CD4-positive, alpha-beta T cell treated with Interleukin-4 for 4 hours (primary cell): ENCODE results near the gene CABP1.
"Not testable (repeated sequence)": the region's sequence is repeated elsewhere in the genome, so short reads cannot be mapped to it uniquely, and the experiment has no call there.

Experiments
- DNase-seq: peaks from one replicate; pipeline ENCODE4 v3.0.0-alpha.2; 2020

The CABP1 gene

GRCh38 chr12:120639771-120640721 lies at the start of gene CABP1:
CABP1 (plus strand) TSS chr12:120640626; CDS start chr12:120640686, 60 bp downstream.
- peak; percentile 46 for DNase-seq

- no peak for DNase-seq
Measured at GRCh38 chr12:120590741-120591407, 49.6 kb upstream of the CABP1 start.

DNA sequence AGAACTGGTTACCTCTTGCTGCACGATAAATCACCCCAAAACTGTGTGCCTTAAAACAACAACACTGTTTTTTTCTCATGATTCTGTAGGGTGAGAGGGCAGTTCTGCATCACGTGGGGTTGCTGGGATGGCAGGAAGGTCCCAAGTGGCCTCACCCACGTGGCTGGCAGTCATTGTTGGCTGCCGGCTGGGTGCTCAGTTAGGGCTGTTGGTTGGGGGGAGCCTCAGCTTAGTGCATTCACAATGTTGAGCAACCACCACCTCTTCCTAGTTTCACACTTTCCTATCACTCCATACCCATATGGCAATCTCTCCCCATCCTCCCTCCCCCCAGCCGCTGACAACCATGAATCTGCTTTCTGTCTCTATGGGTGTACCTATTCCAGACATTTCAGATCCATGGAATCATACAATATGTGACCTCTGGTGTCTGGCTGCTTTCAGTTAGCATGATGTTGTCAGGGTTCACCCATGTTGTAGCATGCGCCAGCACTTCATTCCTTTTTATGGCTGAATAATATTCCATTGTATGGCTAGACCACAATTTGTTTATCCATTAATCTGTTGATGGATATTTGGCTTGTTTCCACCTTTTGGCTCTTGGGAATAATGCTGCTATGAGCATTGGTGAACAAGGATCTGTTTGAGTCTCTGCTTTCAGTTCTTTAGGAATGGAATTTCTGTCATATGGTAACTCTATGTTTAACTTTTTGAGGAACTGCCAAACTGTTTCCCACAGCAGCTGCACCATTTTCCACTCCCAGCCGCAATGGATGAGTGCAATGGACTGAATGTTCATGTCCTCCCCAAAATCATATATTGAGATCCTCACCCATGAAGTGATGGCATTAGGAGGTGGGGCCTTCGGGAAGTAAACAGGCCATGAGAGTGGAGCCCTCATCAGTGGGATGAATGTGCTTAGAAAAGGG lies 48.0 kb upstream of the CABP1 start:
- no peak for DNase-seq

DNA sequence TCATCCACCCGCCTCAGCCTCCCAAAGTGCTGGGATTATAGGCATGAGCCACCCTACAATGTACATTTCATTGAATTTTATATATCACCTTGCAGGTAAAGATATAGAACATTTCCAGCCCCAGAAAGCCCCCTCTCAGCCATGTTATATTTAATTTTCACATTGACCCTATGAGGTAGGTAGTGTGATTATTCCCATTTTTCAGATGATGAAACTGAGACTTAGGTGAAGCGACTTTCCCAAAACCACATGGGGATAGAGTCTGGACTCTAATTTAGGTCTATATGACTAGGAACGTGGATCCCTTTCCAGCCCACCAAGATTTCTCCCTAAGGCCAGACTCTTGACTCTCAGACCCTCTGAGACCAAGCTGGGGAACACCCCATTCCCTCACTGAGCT lies 43.5 kb upstream of the CABP1 start:
- DNase-seq: no peak

DNA sequence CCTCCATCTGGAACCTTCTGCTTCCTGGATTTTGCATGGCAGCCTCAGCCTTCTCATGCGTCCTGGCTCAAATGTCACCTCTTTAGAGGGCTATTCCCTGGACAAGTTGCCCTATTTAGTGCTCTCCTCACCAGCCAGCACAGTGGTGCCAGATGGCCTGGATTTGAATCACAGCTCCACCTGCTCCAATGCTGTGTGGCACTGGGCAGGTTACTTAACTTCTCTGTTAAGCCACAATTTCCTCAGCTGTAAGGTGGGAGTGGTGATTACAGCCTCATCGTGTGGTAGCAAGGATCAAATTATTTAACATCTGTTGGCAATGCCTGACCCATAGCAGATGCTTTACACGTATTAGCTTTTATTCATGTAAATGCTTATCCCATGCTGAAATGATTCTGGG lies 42.6 kb upstream of the CABP1 start:
- no peak for DNase-seq

DNA sequence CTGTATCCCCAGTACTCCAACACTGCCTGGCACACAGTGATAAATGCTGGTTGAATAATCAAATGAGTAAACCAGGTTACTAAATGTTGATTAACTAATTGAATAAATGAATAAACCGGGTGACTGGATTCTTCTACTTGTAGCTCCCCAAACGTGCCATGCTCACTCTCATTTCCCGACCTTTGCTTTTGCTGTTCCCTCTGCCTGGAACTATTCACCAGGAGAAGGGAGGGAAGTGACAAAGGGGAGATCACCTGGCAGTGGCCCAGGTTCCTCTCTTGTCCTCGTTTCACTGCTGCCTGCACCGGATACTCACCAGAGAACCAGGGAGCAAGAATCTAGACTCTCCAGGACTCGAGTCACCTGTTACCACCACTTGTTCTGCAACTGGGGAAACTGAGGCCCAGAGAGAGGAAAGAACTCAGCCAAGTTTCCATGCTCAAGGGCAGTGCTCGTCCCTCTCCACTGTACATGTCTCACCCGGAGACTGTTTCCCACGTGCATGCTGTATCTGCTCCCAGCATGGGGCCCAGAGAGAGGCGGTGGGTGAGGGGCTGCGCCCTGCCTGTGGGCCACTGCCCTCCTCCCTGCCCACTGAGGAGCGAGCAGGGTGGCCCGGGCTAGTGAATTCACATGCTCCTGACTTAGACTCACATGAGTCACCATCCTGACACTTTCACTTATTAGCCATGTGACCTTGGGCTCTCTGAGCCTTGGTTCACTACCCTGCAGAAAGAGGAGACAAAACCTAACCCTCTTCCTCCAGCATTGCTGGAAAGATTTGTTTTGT lies 41.6 kb upstream of the CABP1 start:
- DNase-seq: no peak

DNA sequence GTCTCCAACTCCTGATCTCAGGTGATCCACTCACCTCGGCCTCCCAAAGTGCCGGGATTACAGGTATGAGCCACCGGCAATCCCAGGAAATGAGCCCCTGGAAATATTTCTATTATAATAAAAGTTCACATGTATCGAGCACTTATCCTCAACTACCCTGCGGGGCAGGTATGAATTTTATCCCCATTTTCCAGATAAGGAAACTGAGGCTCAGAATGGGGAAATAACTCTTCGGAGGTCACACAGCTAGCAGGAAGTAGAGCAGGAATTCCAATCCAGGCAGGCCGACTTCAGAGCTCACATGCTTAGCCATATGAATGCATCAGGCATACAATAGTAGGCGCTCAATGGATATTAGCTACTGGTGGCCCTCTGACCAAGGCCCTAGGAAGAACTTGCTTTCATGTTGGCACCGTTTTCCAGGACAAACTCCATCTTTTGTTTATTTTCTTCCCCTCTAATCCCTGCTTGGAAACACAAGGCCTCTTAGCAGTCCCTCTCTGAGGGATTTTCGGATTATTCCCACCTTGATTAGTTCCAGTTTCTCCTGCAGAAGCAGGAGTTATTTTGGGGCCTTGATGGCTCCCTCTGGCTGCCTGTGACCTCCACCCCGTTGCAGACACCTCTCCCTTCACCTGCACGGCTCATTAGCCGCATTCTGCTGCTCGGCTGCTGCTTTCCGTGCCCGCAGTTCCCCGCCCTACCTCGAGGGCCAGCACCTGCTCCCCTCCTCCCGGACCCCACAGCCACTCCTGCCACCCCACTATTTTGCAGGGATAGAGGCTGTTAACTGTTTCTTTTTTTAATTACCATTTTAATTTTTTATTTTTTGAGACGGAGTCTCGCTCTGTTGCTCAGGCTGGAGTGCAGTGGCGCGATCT lies 40.5 kb upstream of the CABP1 start:
- DNase-seq: no peak

DNA sequence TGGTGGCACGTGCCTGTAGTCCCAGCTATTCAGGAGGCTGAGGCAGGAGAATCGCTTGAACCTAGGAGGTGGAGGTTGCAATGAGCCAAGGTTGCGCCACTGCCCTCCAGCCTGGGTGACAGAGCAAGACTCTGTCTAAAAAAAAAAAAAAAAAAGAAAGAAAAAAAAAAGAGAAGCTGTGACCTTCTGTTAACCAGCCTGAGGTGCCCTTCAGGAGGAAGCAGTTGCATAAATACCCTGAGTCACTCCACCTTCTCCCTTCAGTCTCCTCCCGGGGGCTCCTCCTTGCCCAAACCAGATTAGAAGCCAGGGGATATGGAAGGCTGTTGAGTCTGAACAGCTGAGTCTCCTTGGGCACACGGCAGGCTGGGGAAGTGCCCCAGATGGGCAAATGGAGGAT lies 38.0 kb upstream of the CABP1 start:
- DNase-seq: not testable (repeated sequence)

DNA sequence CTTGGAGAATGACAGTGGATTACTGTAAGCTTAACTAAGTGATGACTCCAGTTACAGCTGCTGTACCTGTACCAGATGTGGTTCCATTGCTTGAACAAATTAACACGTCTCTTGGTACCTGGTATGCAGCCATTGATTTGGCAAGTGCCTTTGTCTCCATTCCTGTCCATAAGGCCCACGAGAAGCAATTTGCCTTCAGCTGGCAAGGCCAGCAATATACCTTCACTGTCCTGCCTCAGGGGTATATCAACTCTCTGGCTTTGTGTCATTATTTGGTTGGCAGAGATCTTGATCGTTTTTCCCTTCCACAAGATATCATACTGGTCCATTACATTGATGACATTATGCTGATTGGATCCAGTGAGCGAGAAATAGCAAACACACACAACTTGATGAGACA lies 29.9 kb upstream of the CABP1 start:
- DNase-seq: no peak

DNA sequence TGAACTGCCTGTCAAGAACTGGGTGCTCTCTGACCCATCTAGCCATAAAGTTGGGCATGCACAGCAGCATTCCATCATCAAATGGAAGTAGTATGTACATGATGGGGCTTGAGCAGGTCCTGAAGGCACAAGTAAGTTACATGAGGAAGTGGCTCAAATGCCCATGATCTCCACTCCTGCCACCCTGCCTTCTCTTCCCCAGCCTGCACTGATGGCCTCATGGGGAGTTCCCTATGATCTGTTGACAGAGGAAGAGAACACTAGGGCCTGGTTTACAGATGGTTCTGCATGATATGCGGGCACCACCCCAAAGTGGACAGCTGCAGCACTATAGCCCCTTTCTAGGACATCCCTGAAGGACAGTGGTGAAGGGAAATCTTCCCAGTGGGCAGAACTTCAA lies 28.9 kb upstream of the CABP1 start:
- DNase-seq: not testable (repeated sequence)

- no peak for DNase-seq
Measured at GRCh38 chr12:120614848-120615247, 25.6 kb upstream of the CABP1 start.

DNA sequence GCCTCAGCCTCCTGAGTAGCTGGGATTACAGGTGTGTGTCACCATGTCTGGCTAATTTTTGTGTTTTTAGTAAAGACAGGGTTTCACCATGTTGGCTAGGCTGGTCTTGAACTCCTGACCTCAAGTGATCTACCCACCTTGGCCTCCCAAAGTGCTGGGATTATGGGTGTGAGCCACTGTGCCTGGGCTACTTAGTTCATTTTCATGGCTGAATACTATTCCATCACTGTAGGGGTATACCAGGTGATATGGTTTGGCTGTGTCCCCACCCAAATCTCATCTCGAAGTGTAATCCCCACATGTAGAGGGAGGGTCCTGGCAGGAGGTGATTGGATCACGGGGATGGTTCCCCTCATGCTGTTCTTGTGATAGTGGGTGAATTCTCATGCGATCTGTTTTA lies 23.2 kb upstream of the CABP1 start:
- not testable (repeated sequence) for DNase-seq

- not testable (repeated sequence) for DNase-seq
Measured at GRCh38 chr12:120617767-120618166, 22.7 kb upstream of the CABP1 start.

DNA sequence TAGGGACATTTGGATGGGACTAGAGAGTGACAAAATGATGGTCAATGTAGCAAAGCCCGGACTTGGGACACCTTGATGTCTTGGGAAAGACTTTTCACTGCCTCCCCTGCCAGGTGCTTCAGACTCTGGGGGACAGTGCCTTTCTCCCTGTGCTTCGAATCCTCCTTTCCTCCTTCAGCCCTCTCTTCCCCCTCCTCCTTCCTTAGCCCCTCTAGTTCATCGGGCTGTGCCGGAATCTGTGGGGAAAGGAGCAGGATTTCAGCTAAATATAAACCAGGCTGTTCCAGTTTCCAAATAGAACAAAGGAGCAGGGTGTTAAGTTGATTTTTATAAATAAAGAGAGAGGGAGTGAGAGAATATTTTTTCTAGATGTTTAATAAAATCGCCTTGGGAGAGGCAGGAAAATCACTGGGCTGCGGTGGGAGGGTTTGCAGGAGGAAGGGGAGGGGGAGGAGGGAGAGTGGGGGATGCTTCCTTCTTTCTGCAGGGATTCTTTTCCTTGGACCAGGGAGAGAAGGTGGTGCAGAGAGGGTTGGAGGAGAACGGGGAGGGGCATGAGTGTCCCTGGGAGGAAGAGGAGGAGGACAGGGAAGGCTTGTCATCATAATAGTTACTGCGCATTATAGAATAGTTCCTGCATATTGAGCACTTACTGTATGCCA lies 21.3 kb upstream of the CABP1 start:
- no peak for DNase-seq

DNA sequence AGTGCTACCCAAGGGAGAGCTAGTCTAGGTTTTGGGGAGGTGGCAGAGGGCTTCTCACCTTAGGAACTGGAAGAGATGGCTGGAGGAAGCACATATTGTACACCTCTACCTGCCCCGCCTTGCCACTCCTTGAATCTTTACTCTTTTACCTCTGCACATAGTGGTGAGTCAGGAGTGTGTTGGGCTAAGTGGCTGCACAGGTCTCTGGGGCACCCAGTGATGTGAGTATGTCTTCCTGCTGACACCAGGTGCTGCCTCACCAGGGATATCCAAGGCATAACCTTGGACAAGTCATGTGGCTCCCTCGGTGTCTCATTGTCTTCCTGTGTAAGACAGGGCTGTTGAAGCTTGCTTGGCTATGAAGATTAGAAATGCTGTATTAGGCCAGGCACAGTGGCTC lies 19.8 kb upstream of the CABP1 start:
- no peak for DNase-seq

- peak; percentile 27 for DNase-seq
Measured at GRCh38 chr12:120625557-120626419, 14.6 kb upstream of the CABP1 start.

GRCh38 chr12:120628919-120629318 lies 11.5 kb upstream of the CABP1 start:
- DNase-seq: no peak

DNA sequence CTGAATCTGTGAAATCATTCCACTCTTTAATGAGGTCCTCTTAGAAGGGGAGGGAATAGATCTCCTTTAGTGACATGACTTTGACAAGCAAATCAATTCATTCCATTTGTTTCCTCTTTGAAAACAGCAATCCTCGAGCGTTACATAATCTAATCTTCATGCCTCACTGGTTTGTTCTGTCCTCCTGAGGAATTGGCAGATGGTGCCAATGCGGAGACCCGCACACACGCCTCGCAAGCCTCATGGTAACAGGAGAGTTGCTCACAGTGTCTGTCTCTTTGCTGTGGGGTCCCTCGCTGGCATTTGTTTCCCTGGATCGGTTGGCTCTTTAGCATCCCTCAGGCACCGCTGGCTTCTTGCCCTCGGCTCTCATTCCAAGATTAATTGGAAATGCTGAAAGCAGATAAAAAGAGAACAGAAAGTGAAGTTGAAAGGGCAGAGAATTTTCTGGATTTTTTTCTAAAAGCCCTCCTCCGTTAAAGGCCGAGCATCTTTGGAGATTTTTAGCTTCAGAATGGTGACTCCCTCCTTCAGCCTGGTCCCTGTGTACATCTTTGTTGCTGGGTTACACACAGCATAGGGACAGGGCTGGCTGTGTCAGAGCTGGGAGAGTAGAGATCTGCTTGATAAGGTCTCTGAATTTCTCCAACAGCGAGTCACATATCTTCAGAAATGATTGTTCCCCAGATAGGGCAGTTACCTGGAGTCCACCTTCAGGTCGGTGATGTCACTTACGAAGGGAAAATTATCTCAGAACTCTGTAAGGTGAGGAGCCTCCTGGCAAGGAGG lies 10.1 kb upstream of the CABP1 start:
- no peak for DNase-seq

GRCh38 chr12:120631097-120631496 lies 9.3 kb upstream of the CABP1 start:
- no peak for DNase-seq
